Measurements from ENCODE around the gene PRKCA. TPM values are rescaled to one million over a fixed set of nuclear protein-coding genes. Genes with fewer than 3 reads are reported as not detected.
A peak's percentile ranks its signal among the peaks of the same experiment; 100 is the strongest.

The PRKCA gene
- polyA plus RNA-seq, 1 donor, result 24.4 TPM

DNA sequence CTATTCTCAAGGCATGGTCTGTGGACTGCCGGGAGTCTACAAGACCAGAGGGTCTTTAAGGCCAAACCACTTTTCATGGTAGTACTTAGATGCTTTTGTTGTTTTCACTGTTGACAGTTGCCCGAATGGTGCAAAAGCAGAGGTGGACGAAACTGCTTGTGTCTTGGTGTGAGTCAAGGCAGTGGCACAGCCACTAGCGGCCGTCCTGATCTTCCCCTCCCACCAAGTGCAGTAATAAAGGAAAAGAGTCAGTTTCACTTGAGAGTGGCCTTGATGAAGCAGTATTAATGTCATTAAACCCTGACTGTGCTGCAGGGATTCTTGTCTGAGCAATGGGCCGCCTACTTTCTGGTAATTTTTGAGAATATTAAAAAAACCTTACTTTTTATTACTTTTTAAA, 109.1 kb downstream of the PRKCA start:
- H3K4me1 ChIP-seq (ENCODE audit: control insufficient read depth, insufficient read depth, low read length), result peaks cover 35% of the 10 kb centered on the region
- no peaks in the 10 kb centered on the region for H3K36me3 ChIP-seq (ENCODE audit: control insufficient read depth, insufficient read depth, low read length)
- no peak overlapping the region for H3K27ac ChIP-seq (ENCODE audit: low read length)
- H3K27me3 ChIP-seq (ENCODE audit: control insufficient read depth, insufficient read depth, low read length), result no peaks in the 10 kb centered on the region
- no peaks in the 10 kb centered on the region for H3K9me3 ChIP-seq (ENCODE audit: control insufficient read depth, low read depth, low read length)
- no peak for DNase-seq
- 100% methylated on average over 1 of the region's 6 CpGs for WGBS (ENCODE audit: insufficient coverage, low lambda C conversion rate)
- no peak overlapping the region for H3K4me3 ChIP-seq (ENCODE audit: low read length)

DNA sequence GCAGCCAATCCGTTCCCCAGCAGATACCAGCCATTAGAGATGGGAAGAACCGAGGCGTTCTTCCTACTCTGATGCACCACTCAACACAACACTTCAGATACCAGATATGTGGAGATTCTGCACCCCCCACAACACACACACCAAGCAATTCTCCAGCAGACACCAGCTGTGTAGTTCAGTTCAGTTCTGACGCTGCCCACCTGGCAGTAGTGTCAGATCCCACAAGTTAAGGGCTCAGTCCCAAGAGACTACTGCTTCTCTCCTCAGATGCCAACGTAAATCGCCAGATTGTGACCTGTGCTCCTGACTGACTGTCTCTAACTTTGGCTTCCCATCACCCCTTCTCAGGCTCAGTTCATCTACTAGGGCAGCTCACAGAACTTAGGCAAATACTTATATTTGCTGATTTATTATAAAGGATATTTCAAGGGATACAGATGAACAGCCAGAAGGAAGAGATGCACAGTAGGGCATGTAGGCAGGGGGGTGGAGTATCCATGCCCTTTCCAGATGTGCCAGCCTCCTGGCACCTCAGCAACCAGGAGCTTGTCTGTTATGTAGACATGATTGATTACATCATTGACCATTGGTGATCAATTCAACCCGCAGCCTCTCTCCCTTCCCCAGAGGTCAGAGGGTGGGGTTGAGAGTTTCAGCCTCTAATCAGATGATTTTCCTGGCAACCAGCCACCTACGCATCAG, 110.6 kb downstream of the PRKCA start:
- Histone ChIP-seq H3K9me3 (ENCODE audit: control insufficient read depth, low read depth, low read length) (no peaks in the 10 kb centered on the region), H3K27ac (ENCODE audit: low read length) (peak overlapping the region; percentile 52), H3K36me3 (ENCODE audit: control insufficient read depth, insufficient read depth, low read length) (no peaks in the 10 kb centered on the region), H3K4me3 (ENCODE audit: low read length) (no peak overlapping the region), H3K27me3 (ENCODE audit: control insufficient read depth, insufficient read depth, low read length) (no peaks in the 10 kb centered on the region), H3K4me1 (ENCODE audit: control insufficient read depth, insufficient read depth, low read length) (peaks cover 38% of the 10 kb centered on the region)
- whole genome bisulfite sequencing (ENCODE audit: insufficient coverage, low lambda C conversion rate), result no CpG with 5 or more reads among the region's 8 CpGs
- DNase-seq, result no peak

DNA sequence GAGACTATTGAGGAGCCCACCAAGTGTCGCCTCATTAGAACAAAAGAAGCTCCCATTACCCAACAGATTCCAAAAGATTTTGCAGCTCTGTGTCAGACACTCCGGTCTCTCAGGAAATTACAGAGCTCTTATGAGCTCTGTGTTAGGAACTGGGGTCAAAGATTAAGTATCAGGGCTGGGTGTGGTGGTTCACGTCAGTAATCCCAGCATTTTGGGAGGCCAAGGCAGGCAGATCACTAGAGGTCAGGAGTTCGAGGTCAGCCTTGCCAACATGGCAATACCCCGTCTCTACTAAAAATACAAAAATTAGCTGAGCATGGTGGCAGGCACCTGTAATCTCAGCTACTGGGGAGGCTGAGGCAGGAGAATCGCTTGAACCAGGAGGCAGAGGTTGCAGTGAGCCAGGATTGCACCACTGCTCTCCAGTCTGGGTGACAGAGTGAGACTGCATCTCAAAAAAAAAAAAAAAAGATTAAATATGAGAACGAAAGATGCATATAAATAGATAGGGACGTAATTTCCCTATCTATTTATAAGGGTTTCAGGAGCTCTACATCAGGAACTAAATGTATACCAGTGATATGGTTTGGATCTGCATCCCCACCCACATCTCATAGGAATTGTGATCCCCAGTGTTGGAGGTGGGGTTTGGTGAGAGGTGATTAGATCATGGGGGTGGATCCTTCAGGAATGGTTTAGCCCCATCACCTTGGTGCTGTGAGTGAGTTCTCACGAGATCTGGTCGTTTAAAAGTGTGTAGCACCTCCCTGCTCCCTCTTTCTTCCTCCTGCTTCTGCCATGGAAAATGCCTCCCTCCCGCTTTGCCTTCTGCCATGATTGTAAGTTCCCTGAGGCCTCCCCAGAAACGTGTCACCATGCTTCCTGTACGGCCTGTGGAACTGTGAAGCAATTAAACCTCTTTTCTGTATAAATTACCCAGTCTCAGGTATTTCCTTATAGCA, 111.4 kb downstream of the PRKCA start:
- WGBS (ENCODE audit: insufficient coverage, low lambda C conversion rate), result 80% methylated on average over 1 of the region's 13 CpGs
- Histone ChIP-seq H3K27ac (ENCODE audit: low read length) (peak overlapping the region; percentile 52), H3K9me3 (ENCODE audit: control insufficient read depth, low read depth, low read length) (no peaks in the 10 kb centered on the region), H3K4me3 (ENCODE audit: low read length) (no peak overlapping the region), H3K36me3 (ENCODE audit: control insufficient read depth, insufficient read depth, low read length) (no peaks in the 10 kb centered on the region), H3K4me1 (ENCODE audit: control insufficient read depth, insufficient read depth, low read length) (peaks cover 38% of the 10 kb centered on the region), H3K27me3 (ENCODE audit: control insufficient read depth, insufficient read depth, low read length) (no peaks in the 10 kb centered on the region)
- peak in 1 of 2 donors; percentile 65 for DNase-seq

DNA sequence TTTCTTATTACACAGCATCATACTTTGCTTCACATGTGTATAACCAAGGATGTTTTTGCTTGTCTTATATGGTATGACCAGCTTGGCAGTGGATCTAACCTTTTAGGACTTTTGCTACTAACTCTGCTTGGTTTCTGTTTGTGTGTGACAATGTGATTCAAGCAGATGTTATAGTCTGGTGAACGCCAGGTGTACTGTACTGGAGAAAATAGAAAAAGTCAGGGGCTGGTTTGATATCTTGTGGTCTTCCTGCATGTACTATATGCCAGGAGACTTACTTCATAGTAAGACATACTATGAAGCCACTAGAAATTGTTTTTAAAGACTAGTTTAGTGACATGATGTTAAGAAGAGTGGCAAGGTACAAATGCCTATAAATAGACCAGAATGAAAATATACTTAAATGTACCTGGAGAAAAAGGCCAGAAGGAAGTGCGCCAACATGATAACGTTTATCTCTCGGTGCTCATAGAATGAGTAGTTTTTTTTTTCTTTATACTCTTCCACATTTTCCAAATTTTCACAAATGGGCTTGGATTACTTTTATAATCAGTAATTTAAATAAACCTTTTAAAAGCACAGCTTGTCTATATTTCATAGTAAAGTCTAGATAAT, 112.3 kb downstream of the PRKCA start:
- H3K27me3 ChIP-seq (ENCODE audit: control insufficient read depth, insufficient read depth, low read length), result no peaks in the 10 kb centered on the region
- DNase-seq, result peak in 1 of 2 donors; percentile 57
- WGBS (ENCODE audit: insufficient coverage, low lambda C conversion rate), result 19% methylated on average over 3 of the region's 4 CpGs
- H3K4me3 ChIP-seq (ENCODE audit: low read length), result no peak overlapping the region
- H3K9me3 ChIP-seq (ENCODE audit: control insufficient read depth, low read depth, low read length), result no peaks in the 10 kb centered on the region
- peaks cover 38% of the 10 kb centered on the region for H3K4me1 ChIP-seq (ENCODE audit: control insufficient read depth, insufficient read depth, low read length)
- peak overlapping the region; percentile 52 for H3K27ac ChIP-seq (ENCODE audit: low read length)
- no peaks in the 10 kb centered on the region for H3K36me3 ChIP-seq (ENCODE audit: control insufficient read depth, insufficient read depth, low read length)

DNA sequence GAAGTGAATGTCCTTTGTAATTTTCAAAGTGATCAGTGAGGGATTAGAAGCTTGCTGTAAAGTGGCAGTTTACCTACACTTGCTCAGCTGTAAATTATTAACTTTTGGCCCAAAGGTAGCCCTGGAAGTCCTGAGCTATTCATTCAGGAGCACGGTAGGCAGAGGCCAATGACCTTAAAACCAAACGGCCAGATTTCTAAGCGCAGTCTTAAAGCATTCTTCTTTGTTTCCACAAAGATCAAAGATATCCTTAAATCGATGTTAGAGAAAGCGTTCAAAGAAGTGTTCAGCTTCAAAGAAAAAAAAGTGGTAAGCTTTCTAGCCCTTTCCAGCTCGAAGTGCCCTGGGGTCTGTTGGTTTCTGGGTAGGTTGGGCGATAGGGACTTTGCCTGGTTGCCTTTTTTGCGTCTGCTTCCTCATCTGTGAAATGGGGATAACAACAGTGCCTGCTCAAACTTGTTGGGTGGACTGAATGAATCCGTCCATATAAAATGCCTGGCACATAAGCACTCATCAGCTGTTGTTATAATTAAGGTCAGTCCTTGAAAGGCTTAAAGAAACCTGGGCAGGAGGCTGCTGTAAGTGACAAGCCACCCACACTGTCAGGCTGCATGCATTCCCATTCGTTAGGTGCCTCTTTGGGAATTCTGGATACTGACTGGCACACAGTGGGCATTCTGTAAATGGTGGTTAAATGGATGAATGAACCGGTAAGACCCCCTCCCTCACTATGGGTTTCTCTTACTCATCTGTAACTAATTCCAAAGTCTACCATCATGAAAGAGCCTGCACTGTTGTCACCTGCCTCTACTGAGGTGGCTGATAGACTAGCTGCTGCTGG, 113.2 kb downstream of the PRKCA start:
- no peak overlapping the region for H3K4me3 ChIP-seq (ENCODE audit: low read length)
- H3K9me3 ChIP-seq (ENCODE audit: control insufficient read depth, low read depth, low read length), result no peaks in the 10 kb centered on the region
- 40% methylated on average over 2 of the region's 11 CpGs for WGBS (ENCODE audit: insufficient coverage, low lambda C conversion rate)
- no peaks in the 10 kb centered on the region for H3K27me3 ChIP-seq (ENCODE audit: control insufficient read depth, insufficient read depth, low read length)
- DNase-seq, result peak; percentile 70 to 90
- peaks cover 38% of the 10 kb centered on the region for H3K4me1 ChIP-seq (ENCODE audit: control insufficient read depth, insufficient read depth, low read length)
- no peaks in the 10 kb centered on the region for H3K36me3 ChIP-seq (ENCODE audit: control insufficient read depth, insufficient read depth, low read length)
- peak overlapping the region; percentile 52 for H3K27ac ChIP-seq (ENCODE audit: low read length)

DNA sequence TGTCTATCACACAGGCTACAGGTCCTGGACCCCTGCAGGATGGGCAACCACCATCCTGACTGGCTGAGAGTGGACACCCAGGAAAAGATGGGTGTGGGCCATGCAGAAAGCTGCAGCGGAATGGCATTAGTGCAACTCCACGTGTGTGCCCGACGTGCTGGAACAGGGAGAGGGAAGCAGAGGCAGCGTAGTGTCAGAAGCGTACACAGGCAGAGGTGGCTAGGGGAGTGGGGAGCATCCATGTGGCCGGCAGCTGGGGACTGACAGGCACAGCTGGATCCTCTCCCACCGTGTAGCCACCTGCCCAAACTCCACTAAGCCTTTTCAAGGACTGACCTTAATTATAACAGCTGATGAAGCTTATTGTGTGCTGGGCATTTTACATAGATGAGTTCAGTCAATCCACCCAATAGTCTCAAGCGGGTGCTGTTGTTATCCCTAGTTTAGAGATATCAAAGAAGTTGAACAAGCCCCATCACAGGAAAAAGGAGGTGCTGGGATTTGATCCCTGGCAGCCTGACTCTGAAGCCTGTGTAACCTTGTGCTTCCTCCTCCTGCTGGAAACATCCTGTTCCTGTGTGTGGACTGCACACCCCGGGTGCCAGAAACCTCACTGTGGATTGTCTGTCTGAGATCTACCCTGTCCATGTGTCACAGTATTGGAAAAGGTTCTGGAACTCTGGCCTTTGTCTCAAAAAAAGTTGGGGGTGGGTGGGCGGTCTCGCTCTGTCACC, 114.0 kb downstream of the PRKCA start:
- no CpG with 5 or more reads among the region's 12 CpGs for WGBS (ENCODE audit: insufficient coverage, low lambda C conversion rate)
- H3K4me1 ChIP-seq (ENCODE audit: control insufficient read depth, insufficient read depth, low read length), result peaks cover 38% of the 10 kb centered on the region
- no peak for DNase-seq
- H3K4me3 ChIP-seq (ENCODE audit: low read length), result no peak overlapping the region
- no peaks in the 10 kb centered on the region for H3K36me3 ChIP-seq (ENCODE audit: control insufficient read depth, insufficient read depth, low read length)
- H3K9me3 ChIP-seq (ENCODE audit: control insufficient read depth, low read depth, low read length), result no peaks in the 10 kb centered on the region
- no peak overlapping the region for H3K27ac ChIP-seq (ENCODE audit: low read length)
- H3K27me3 ChIP-seq (ENCODE audit: control insufficient read depth, insufficient read depth, low read length), result no peaks in the 10 kb centered on the region

DNA sequence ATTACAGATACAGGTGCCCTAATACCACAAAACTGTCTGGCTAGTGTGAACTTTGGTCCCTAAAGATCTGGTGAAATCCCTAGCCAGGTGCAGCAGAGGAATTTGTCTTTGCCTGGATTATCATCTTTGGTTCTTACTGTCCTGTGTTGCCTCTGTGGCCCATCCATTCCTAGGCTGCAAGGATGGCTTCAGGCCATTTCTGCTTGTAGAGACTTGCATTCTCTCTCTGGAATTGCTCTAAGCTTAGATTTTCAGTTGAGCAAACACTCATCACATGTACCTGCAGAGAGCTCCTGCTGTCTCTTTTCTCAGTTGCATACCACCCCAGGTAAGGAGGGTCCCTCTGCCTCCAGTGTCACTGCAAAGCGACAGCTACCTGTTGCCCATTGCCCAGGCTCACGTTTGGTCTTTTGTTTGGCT, 114.9 kb downstream of the PRKCA start:
- Histone ChIP-seq H3K36me3 (ENCODE audit: control insufficient read depth, insufficient read depth, low read length) (no peaks in the 10 kb centered on the region), H3K4me3 (ENCODE audit: low read length) (no peak overlapping the region), H3K27ac (ENCODE audit: low read length) (no peak overlapping the region), H3K9me3 (ENCODE audit: control insufficient read depth, low read depth, low read length) (no peaks in the 10 kb centered on the region), H3K4me1 (ENCODE audit: control insufficient read depth, insufficient read depth, low read length) (peaks cover 38% of the 10 kb centered on the region), H3K27me3 (ENCODE audit: control insufficient read depth, insufficient read depth, low read length) (no peaks in the 10 kb centered on the region)
- WGBS (ENCODE audit: insufficient coverage, low lambda C conversion rate), result no CpG with 5 or more reads among the region's 2 CpGs
- no peak for DNase-seq

DNA sequence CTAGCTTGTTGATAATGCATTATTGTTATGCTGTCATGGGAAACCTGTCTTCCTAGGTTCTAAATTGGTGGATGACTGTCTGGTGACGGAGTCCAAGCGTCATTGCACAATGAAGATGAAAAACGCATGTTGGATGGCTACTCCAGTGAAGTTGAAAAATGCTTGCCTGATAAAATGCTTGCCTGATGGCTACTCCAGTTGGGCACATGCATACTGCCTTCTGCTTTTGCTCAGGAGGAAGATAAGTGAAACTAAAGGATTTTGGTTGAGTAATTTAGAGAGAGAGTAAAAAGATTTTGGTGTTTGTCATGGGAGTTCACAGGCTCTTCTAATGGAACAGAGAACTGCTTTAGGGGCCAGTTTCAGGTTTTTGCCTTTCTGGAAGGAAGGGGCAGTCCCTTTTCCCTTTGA, 118.6 kb downstream of the PRKCA start:
- WGBS (ENCODE audit: insufficient coverage, low lambda C conversion rate), result no CpG with 5 or more reads among the region's 3 CpGs
- no peaks in the 10 kb centered on the region for H3K9me3 ChIP-seq (ENCODE audit: control insufficient read depth, low read depth, low read length)
- H3K36me3 ChIP-seq (ENCODE audit: control insufficient read depth, insufficient read depth, low read length), result no peaks in the 10 kb centered on the region
- DNase-seq, result peak; percentile 43 to 64
- no peak overlapping the region for H3K27ac ChIP-seq (ENCODE audit: low read length)
- H3K27me3 ChIP-seq (ENCODE audit: control insufficient read depth, insufficient read depth, low read length), result no peaks in the 10 kb centered on the region
- peaks cover 14% of the 10 kb centered on the region for H3K4me1 ChIP-seq (ENCODE audit: control insufficient read depth, insufficient read depth, low read length)
- no peak overlapping the region for H3K4me3 ChIP-seq (ENCODE audit: low read length)

DNA sequence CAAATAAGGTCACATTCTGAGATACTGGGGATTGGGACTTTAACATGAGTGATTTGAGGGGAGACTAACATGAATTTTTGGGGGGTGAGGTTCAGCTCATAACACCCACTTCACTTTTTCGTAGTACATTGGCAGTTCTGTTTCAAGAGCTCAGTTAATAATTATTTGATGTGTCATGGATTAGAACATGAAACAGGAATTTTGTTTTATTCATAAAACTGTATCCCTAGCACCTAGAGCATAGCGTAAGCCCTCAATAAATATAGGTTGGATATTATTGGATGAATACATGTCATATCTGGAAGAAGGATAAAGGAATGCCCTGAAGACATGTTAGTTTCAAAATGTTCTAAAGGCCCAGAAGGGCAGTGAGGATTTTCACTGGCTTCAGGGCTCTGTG, 119.8 kb downstream of the PRKCA start:
- Histone ChIP-seq H3K36me3 (ENCODE audit: control insufficient read depth, insufficient read depth, low read length) (no peaks in the 10 kb centered on the region), H3K27ac (ENCODE audit: low read length) (no peak overlapping the region)

More for the DNA sequence above, 119.8 kb downstream of the PRKCA start:
- no peak for DNase-seq
- H3K4me1 ChIP-seq (ENCODE audit: control insufficient read depth, insufficient read depth, low read length), result peaks cover 9% of the 10 kb centered on the region
- WGBS (ENCODE audit: insufficient coverage, low lambda C conversion rate), result 100% methylated on average over 1 of the region's 2 CpGs
- no peak overlapping the region for H3K4me3 ChIP-seq (ENCODE audit: low read length)
- no peaks in the 10 kb centered on the region for H3K9me3 ChIP-seq (ENCODE audit: control insufficient read depth, low read depth, low read length)
- no peaks in the 10 kb centered on the region for H3K27me3 ChIP-seq (ENCODE audit: control insufficient read depth, insufficient read depth, low read length)

Measured in large intestine (tissue), 3 donors.